Measurements from ENCODE around the gene GSTO1.
A peak's percentile ranks its signal among the peaks of the same experiment; 100 is the strongest.

Gene GSTO1

DNA sequence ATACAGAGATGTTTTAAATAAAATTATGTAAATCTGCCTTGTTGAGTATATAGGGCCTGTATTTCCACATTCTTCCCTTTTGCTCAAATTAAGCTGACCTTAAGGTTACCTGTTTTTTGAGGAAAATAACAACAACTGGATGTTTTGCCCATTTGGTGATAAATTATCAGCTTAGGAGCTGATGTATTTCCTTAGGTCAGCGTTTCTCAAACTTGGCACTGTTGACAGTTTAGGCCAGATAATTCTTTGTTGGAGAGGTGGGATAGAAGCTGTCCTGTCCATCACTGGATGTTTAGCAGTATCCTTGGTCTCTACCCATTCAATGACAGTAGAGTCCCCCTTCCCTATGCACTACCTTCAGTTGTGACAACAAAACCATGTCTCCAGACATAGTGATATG lies 21.5 kb downstream of the GSTO1 start:
- no peak for DNase-seq (ENCODE audit: low read depth)

DNA sequence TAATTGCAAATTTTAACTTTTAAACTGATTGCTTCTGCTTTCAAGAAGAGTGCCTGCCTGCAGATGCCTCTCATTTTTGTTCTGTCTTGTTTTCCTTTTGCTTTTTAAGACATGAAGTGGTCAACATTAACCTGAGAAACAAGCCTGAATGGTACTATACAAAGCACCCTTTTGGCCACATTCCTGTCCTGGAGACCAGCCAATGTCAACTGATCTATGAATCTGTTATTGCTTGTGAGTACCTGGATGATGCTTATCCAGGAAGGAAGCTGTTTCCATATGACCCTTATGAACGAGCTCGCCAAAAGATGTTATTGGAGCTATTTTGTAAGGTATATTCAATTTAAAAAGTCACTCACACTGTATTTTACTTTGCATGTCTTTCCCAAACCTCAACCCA lies 23.1 kb downstream of the GSTO1 start:
- no peak for DNase-seq (ENCODE audit: low read depth)

GRCh38 chr10:104279550-104280259 lies 25.0 kb downstream of the GSTO1 start:
- no peak for DNase-seq (ENCODE audit: low read depth)

DNA sequence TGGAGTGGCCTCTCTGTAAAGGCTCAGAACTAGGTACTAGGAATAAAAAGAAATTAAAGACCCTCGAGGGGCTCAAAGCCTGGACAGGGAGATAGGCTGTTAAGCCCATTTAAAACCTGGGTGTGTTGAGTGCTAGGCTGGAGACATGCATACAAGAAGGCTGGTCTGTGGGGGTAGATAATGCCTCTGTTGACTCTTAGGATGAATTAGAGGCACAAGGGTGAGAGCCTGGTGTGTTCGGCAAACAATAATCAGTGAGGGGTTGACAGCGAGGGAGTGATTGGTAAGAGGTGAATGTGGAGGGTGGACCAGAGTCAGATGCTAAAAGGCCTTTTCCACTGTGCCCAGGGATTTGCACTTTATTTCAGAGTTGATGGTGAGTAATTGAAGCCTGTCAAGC lies 27.0 kb downstream of the GSTO1 start:
- no peak for DNase-seq (ENCODE audit: low read depth)

DNA sequence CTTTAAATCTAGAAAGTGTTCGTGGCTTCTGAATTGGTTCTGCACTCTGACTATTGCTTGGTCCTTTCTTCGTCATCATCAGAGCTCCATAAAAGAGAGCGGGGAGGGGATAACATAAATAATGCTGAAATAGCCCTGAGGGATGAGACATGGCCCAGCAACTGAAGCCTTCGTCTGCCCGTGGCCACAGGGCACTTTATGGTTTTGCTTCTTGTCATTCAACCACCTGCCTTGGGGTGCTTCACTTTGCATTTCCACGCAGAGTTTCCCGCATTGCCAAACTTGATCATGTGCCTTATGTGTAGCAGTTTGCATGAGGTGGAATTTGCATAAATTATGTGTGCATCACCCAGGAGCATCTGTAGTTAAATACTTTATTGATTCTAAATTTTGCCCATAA lies 30.2 kb downstream of the GSTO1 start:
- no peak for DNase-seq (ENCODE audit: low read depth)

DNA sequence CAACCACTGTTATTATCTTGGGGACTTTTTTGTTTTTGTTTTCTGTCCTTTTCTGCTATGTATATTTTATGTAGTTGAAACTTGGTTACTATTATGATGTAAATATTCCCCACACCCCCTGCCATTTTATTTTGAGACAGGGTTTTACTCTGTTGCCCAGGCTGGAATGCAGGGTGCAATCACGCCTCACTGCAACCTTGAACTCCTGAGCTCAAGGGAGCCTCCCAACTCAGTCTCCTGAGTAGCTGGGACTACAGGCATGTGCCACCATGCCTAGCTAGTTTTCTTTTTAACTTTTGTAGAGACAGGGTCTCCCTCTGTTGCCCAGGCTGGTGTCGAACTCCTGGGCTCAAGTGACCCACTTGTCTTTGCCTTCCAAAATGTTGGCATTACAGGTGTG lies 32.2 kb downstream of the GSTO1 start:
- DNase-seq (ENCODE audit: low read depth), result no peak

DNA sequence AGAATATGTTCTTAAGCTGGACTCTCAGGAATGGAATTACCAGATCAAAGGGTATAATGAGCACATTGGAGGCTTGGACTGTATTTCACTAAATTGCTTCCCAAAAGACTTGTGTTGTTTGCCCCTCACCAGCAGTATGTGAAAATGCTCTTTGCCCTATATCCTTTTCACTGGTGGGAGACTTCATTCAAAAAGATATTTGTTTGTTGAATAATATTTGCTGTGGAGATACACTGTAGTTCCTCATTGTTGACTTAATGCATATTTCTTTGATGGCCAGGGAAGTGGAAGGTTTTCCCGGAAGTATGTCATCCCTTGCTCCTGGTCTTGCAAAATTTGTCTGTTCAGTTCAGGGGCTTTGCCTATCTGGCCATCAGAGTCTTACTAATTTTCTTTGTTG lies 33.7 kb downstream of the GSTO1 start:
- no peak for DNase-seq (ENCODE audit: low read depth)

GRCh38 chr10:104291439-104291951 lies 36.8 kb downstream of the GSTO1 start:
- DNase-seq (ENCODE audit: low read depth), result peak; percentile 72

GRCh38 chr10:104293011-104293410 lies 38.3 kb downstream of the GSTO1 start:
- DNase-seq (ENCODE audit: low read depth), result no peak

GRCh38 chr10:104293781-104294321 lies 39.2 kb downstream of the GSTO1 start:
- no peak for DNase-seq (ENCODE audit: low read depth)

GRCh38 chr10:104296687-104297436 lies 42.2 kb downstream of the GSTO1 start:
- DNase-seq (ENCODE audit: low read depth), result no peak

DNA sequence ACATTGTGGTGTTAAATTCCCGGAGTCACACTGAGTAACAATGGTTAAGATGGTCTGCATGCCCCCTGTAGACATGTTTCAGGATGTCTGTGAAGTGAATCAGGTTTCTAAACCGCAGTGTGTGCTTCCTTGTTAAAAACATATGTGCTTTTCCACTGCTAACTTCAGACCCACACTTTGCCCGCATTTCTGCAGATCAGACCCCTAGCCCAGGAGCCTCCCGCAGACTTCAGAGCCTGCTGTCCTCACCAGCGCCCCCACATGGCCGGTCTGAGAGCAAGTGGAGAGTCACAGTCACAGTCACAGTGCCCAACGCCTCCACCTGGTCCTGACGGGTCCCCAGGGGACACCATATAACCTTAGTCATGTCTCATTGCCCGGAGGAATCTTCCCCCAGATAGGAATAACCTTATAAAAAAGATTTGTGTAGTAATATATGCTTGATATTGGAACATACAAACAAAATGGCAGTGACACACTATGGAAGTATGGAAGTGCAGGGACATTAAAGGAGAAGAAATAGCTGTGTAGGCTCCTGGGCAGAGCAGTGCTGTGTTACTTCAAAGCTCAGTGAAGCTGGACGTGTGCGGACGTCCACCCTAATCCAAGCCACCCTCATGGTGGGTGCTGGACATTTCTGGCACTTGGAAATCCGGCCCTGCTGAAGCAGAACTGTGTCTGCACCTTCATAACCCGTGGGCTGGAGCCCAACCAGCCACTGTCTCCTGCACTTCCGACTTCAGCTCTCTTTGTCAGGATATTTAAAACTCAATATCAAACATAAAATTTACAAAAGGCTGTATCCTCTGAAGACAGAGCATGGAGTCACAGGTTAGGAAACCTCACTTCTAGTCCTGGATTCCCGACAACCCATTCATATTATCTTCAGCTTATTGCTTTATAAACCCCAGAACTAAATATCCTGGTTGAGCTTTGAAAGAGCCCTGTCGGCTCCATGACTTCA lies 43.3 kb downstream of the GSTO1 start:
- DNase-seq (ENCODE audit: low read depth), result no peak

- no peak for DNase-seq (ENCODE audit: low read depth)
Measured at GRCh38 chr10:104299031-104299904, 44.6 kb downstream of the GSTO1 start.

DNA sequence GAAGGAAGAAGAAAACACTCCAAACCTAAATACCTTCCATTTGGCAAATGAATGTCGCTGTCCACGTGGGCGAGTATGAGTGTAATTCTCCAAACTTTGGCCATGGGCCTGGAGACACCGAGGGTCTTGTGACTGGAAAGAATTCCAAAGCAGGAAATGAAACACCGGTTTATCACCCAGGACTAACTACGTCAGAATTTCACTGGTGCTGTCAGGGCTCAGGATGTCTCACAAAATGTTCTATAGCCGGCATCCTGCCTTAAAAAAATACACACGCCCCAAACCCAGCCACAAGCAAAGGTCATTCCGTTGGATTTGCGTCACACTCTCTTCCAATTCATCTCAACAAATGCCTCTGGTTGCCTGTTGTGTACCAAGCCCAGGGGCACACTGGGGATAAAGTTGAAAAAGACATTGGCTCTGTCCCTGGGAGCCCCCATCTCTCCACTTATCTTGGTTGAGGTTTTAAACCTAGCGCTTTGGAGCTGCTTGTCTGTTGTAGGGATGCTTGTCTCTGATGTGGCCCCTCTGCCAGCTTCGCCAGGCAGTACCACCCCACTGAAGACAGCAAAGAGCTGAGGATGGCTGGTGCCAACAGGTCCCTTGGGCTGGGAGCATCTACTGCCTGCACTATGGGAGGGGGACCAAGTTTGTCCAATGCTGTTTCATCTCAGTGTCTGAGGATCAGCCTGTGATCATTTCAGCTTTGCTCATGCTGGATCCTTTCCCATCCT lies 45.5 kb downstream of the GSTO1 start:
- no peak for DNase-seq (ENCODE audit: low read depth)

DNA sequence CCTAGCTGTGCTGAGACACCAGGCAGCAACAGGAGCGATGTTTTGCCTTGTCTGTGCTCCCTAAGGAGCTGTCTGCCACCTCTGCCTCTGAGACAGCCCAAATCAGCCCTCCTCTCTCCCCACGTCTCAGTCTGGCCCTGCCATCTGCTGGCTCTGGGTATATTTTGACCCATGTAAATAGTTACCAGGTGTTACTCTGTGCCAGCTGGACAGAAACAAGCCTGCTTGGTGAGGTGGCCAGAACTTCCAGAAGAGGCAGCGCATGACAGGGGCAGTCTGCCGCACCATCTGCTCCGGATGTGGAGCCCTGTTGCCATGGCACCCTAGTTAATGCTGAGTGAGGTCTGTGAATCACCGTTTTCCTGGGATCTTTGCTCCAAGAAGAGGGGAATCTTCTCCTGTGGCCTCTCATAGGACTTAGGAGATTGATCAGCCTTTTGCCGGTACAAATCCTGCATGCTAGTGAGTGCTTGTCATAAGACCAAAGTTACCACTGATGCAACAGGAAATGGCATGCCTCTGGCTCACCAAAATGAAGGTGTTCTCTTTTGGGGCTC lies 46.1 kb downstream of the GSTO1 start:
- DNase-seq (ENCODE audit: low read depth), result no peak

GRCh38 chr10:104301907-104302690 lies 47.4 kb downstream of the GSTO1 start:
- DNase-seq (ENCODE audit: low read depth), result no peak

GRCh38 chr10:104303594-104304355 lies 49.1 kb downstream of the GSTO1 start:
- DNase-seq (ENCODE audit: low read depth), result no peak

DNA sequence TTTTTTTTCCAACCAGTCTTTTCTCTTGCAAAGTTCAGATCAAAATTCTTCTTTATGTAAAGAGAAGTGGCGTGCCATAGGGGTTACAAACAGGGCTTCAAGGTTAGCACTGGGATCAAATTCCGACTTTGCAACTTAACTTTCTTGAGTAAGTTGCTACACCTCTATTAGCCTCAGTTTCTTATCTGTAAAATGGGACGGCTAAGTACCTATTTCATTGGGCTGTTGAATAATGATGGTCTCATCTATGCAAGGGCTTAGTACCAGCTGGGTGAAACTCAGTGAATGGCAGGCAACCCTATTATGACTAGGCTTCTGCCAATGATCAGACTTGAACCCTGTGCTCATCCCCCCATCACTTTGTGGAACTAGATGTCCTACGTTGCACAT lies 49.7 kb downstream of the GSTO1 start:
- DNase-seq (ENCODE audit: low read depth), result no peak
